Smooth muscle cell (in vitro differentiated cells): Measurements from ENCODE around the gene PHF20. TPM values are rescaled to one million over a fixed set of nuclear protein-coding genes. Genes with fewer than 3 reads are reported as not detected.

Experiments
- DNase-seq: peaks from one replicate; lab custom pipeline; 2025; ENCODE audit not compliant: unreplicated experiment; lab: John Stamatoyannopoulos, UW
- H2AFZ ChIP-seq: fragments of 200-600 bp; sonication (generic); 2 replicates; pipeline ENCODE4 v1.6.0; 2016; ENCODE audit warnings: antibody characterized with exemption, low read depth, mild to moderate bottlenecking
- H3F3A ChIP-seq: fragments of 200-600 bp; sonication (generic); 2 replicates; pipeline ENCODE4 v1.6.0; 2017; ENCODE audit warnings: antibody characterized with exemption, low read depth
- H3K27ac ChIP-seq: fragments of 200-600 bp; sonication (generic); 2 replicates; pipeline ENCODE4 v1.5.1; 2016; ENCODE audit warnings: low read depth, mild to moderate bottlenecking
- H3K27me3 ChIP-seq: fragments of 200-600 bp; sonication (generic); 2 replicates; pipeline ENCODE4 v1.6.1; 2016; ENCODE audit warnings: low read depth, mild to moderate bottlenecking
- H3K36me3 ChIP-seq: fragments of 200-600 bp; sonication (generic); 2 replicates; pipeline ENCODE4 v1.5.1; 2016; ENCODE audit warnings: low read depth
- H3K4me1 ChIP-seq: fragments of 200-600 bp; sonication (generic); 2 replicates; pipeline ENCODE4 v1.5.1; 2016; ENCODE audit warnings: low read depth
- H3K4me2 ChIP-seq: fragments of 200-600 bp; sonication (generic); 2 replicates; pipeline ENCODE4 v1.6.0; 2016; ENCODE audit warnings: mild to moderate bottlenecking
- H3K4me3 ChIP-seq: fragments of 200-600 bp; sonication (generic); 2 replicates; pipeline ENCODE4 v1.5.1; 2016; ENCODE audit warnings: mild to moderate bottlenecking
- H3K79me2 ChIP-seq: fragments of 200-600 bp; sonication (generic); 2 replicates; pipeline ENCODE4 v1.6.0; 2016; ENCODE audit warnings: low read depth, mild to moderate bottlenecking
- H3K9ac ChIP-seq: fragments of 200-600 bp; sonication (generic); 2 replicates; pipeline ENCODE4 v1.6.0; 2016; ENCODE audit warnings: low read depth
- H3K9me3 ChIP-seq: fragments of 200-600 bp; sonication (generic); replicated peaks from 2 replicates; pipeline ENCODE4 v1.5.1; 2016; ENCODE audit warnings: low read depth
- H4K20me1 ChIP-seq: fragments of 200-600 bp; sonication (generic); 2 replicates; pipeline ENCODE4 v1.6.0; 2016; ENCODE audit warnings: low read depth
- WGBS: methylation state at CpG from one replicate; pipeline ENCODE4 v1.1.7; 2016; ENCODE audit warnings: low lambda C conversion rate; 5-methylcytosine and 5-hydroxymethylcytosine counted together
- polyA plus RNA-seq: library from polyadenylated mRNA; unstranded; fragments of >200 nt; fragmentation: Nextera tagmentation; extraction: Ambion mirVana; gene quantifications from 2 replicates; pipeline ENCODE4 v1.2.1, GENCODE V29; 2016
- total RNA-seq: library from RNA; depleted of rRNA; stranded (reverse); fragments of >200 nt; gene quantifications from 2 replicates; pipeline ENCODE4 v1.2.3, GENCODE V29; 2014
- TF ChIP-seq, protein P1 (sequence below): fragments of 200-600 bp; sonication (generic); IDR thresholded peaks from 2 replicates; pipeline ENCODE4 v1.5.1; 2017; ENCODE audit warnings: borderline replicate concordance, mild to moderate bottlenecking, antibody characterized with exemption; ENCODE audit not compliant: insufficient read depth, poor library complexity, severe bottlenecking

Gene PHF20
- total and polyA plus RNA-seq, 2 experiments from 2014 or later = 23.3 to 27.4 TPM

DNA sequence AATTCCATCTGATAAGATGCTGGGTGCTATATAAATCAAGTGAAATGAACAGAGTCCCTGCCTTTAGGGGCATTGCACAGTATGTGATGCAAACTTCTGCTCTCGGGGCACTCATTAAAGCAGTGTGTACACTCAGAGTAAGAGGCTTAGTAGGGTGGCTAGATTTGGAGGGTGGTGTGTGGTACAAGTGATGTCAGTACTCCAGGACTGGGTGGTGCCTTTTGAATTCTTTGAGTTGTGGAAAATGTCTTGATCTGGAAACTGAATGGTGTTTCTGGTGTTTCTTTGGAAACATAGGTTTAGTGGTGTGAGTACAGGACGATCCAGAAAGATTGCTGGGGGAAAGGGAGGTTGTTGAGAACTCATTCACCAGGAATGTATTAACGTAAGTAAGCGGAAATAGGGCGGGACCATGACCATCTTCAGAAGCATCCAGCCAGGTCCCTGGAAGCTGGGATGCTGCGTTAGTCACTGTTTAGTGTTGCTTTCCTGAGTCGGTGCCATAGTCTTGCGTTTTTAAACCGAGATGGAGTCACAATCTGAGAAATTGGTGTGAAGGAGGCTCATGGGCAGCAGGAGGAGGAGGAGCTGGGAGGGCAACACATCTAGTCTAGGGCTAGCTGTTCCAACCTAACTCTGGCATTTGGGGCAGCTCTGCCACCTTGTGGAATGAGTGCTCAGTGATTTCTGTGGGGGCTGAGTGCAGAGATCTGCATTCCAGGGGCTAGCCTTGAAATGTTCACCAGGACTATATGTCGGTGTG lies 112.1 kb downstream of the PHF20 start:
- H3K4me3 ChIP-seq = no peak overlapping the region
- no peaks in the 10 kb centered on the region for H3K36me3 ChIP-seq
- TF ChIP-seq, protein P1, sequence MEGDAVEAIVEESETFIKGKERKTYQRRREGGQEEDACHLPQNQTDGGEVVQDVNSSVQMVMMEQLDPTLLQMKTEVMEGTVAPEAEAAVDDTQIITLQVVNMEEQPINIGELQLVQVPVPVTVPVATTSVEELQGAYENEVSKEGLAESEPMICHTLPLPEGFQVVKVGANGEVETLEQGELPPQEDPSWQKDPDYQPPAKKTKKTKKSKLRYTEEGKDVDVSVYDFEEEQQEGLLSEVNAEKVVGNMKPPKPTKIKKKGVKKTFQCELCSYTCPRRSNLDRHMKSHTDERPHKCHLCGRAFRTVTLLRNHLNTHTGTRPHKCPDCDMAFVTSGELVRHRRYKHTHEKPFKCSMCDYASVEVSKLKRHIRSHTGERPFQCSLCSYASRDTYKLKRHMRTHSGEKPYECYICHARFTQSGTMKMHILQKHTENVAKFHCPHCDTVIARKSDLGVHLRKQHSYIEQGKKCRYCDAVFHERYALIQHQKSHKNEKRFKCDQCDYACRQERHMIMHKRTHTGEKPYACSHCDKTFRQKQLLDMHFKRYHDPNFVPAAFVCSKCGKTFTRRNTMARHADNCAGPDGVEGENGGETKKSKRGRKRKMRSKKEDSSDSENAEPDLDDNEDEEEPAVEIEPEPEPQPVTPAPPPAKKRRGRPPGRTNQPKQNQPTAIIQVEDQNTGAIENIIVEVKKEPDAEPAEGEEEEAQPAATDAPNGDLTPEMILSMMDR = peak; percentile 55
- H3K4me1 ChIP-seq = no peaks in the 10 kb centered on the region
- peak; percentile 16 for DNase-seq
- peak overlapping the region; percentile 73 for H3K4me2 ChIP-seq
- H3F3A ChIP-seq = peaks cover 7% of the 10 kb centered on the region
- no peaks in the 10 kb centered on the region for H3K79me2 ChIP-seq
- peak overlapping the region; percentile 90 for H3K9ac ChIP-seq
- no peaks in the 10 kb centered on the region for H3K27me3 ChIP-seq
- H2AFZ ChIP-seq = no peak overlapping the region
- H3K9me3 ChIP-seq = no peaks in the 10 kb centered on the region
- peak overlapping the region; percentile 97 for H3K27ac ChIP-seq
- no peaks in the 10 kb centered on the region for H4K20me1 ChIP-seq
- WGBS = 11% methylated on average over 10 of the region's 10 CpGs

DNA sequence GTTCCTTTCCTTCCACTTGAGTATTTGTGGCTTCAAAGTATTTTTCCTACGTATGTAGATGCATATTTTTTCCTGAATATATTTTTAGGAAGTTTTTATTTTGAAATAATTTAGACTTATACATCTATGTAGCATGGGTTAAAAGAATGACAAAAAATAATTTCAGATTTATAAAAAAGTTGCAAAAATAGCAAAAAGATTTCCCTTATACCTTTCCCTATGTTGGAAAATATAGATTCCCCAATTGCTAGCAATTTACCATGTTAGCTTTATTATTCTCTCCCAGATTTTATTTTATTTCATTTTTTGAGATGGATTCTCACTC lies 112.7 kb downstream of the PHF20 start:
- Histone ChIP-seq H3K4me1 (no peaks in the 10 kb centered on the region), H3K36me3 (no peaks in the 10 kb centered on the region), H3K9ac (peak overlapping the region; percentile 1), H3K4me2 (peak overlapping the region; percentile 73), H3K27ac (peak overlapping the region; percentile 97), H3K9me3 (no peaks in the 10 kb centered on the region), H3K79me2 (no peaks in the 10 kb centered on the region), H3F3A (peaks cover 7% of the 10 kb centered on the region), H2AFZ (no peak overlapping the region), H4K20me1 (no peaks in the 10 kb centered on the region), H3K4me3 (no peak overlapping the region), H3K27me3 (no peaks in the 10 kb centered on the region)
- DNase-seq = no peak
- 24% methylated on average over 1 of the region's 1 CpG for WGBS
- TF ChIP-seq, protein P1 = no peak

GRCh38 chr20:35885212-35885611 lies 113.4 kb downstream of the PHF20 start:
- Histone ChIP-seq H3K4me2 (no peak overlapping the region), H3K9ac (peak overlapping the region; percentile 1), H3K27ac (peak overlapping the region; percentile 97), H4K20me1 (no peaks in the 10 kb centered on the region), H3K79me2 (no peaks in the 10 kb centered on the region), H3K4me1 (no peaks in the 10 kb centered on the region), H3K36me3 (no peaks in the 10 kb centered on the region), H3K9me3 (no peaks in the 10 kb centered on the region), H3K27me3 (no peaks in the 10 kb centered on the region), H2AFZ (no peak overlapping the region), H3K4me3 (no peak overlapping the region), H3F3A (peaks cover 7% of the 10 kb centered on the region)
- TF ChIP-seq, protein P1 = no peak
- no peak for DNase-seq
- WGBS = 91% methylated on average over 1 of the region's 1 CpG

DNA sequence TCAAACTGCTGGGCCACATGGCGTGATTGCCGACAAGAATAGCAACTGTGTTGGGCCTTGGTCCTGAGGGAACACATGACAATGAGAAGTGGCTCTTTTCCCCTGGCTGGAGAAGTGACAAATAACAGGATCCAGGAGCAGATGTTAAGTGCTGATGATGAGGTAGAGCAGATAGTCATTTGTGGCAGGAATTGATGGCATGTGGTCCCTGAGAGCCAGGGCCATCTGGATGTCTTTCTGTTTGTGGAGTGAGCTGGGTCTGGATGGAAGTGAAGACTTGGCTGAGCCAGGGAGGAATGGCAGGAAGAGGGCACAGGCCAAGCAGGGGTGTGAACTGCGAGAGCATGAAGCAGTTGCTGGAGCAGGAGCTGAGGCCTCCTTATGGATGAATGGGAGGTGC lies 114.7 kb downstream of the PHF20 start:
- 77% methylated on average over 3 of the region's 3 CpGs for WGBS
- TF ChIP-seq, protein P1 = no peak
- H4K20me1 ChIP-seq = no peaks in the 10 kb centered on the region
- H3F3A ChIP-seq = peaks cover 7% of the 10 kb centered on the region
- H3K36me3 ChIP-seq = no peaks in the 10 kb centered on the region
- H3K79me2 ChIP-seq = no peaks in the 10 kb centered on the region
- H3K9me3 ChIP-seq = no peaks in the 10 kb centered on the region
- H3K27ac ChIP-seq = no peak overlapping the region
- no peak overlapping the region for H3K4me2 ChIP-seq
- no peaks in the 10 kb centered on the region for H3K4me1 ChIP-seq
- no peaks in the 10 kb centered on the region for H3K27me3 ChIP-seq
- H2AFZ ChIP-seq = no peak overlapping the region
- no peak overlapping the region for H3K4me3 ChIP-seq
- DNase-seq = no peak
- no peak overlapping the region for H3K9ac ChIP-seq
